H9 (cell line): ENCODE measurements around the gene THSD4. TPM values are rescaled to one million over a fixed set of nuclear protein-coding genes. Genes with fewer than 3 reads are reported as not detected.

Experiments used
- DNase-seq: peaks from one replicate; pipeline ENCODE4 v3.0.0-alpha.2; 2017
- H2AFZ ChIP-seq: one replicate; pipeline ENCODE4 v1.6.1; 2013; ENCODE audit warnings: mild to moderate bottlenecking, low read length, control low read depth, moderate library complexity
- H2AK5ac ChIP-seq: 2 replicates; pipeline ENCODE4 v1.6.1; 2013; ENCODE audit warnings: low read length, control low read depth, mixed read lengths; ENCODE audit not compliant: insufficient read length
- H2BK120ac ChIP-seq: one replicate; pipeline ENCODE4 v1.6.1; 2013; ENCODE audit warnings: low read depth, mild to moderate bottlenecking, low read length, control low read depth, inconsistent platforms; ENCODE audit not compliant: poor library complexity, severe bottlenecking
- H2BK12ac ChIP-seq: 2 replicates; pipeline ENCODE4 v1.6.1; 2013; ENCODE audit warnings: low read length, control low read depth, mixed read lengths, low read depth; ENCODE audit not compliant: insufficient read length
- H2BK15ac ChIP-seq: 2 replicates; pipeline ENCODE4 v1.6.1; 2013; ENCODE audit warnings: low read depth, low read length, control low read depth
- H2BK20ac ChIP-seq: one replicate; pipeline ENCODE4 v1.6.1; 2013; ENCODE audit warnings: low read depth, mild to moderate bottlenecking, low read length, control low read depth, inconsistent platforms; ENCODE audit not compliant: poor library complexity, severe bottlenecking
- H2BK5ac ChIP-seq: 2 replicates; pipeline ENCODE4 v1.6.1; 2013; ENCODE audit warnings: low read length, control low read depth, mixed read lengths; ENCODE audit not compliant: insufficient read length
- H3K14ac ChIP-seq: 2 replicates; pipeline ENCODE4 v1.6.1; 2013; ENCODE audit warnings: low read length, control low read depth; ENCODE audit not compliant: insufficient read depth
- H3K18ac ChIP-seq: 2 replicates; pipeline ENCODE4 v1.6.1; 2013; ENCODE audit warnings: low read depth, mild to moderate bottlenecking, mixed read lengths, low read length, control low read depth; ENCODE audit not compliant: insufficient read length
- H3K23ac ChIP-seq: 2 replicates; pipeline ENCODE4 v1.6.1; 2013; ENCODE audit warnings: low read length, control low read depth, mixed read lengths, low read depth; ENCODE audit not compliant: insufficient read length
- H3K23me2 ChIP-seq: 2 replicates; pipeline ENCODE4 v1.6.1; 2013; ENCODE audit warnings: low read depth, mild to moderate bottlenecking, mixed read lengths, low read length, control low read depth; ENCODE audit not compliant: insufficient read length, poor library complexity, severe bottlenecking
- H3K27ac ChIP-seq: 2 replicates; pipeline ENCODE4 v1.5.1; 2013; ENCODE audit warnings: low read length, control low read depth, mixed read lengths, low read depth; ENCODE audit not compliant: insufficient read length
- H3K27me3 ChIP-seq: 2 replicates; pipeline ENCODE4 v1.6.1; 2013; ENCODE audit warnings: low read length, control low read depth, inconsistent platforms; ENCODE audit not compliant: insufficient read depth
- H3K4ac ChIP-seq: 2 replicates; pipeline ENCODE4 v1.6.1; 2013; ENCODE audit warnings: low read depth, mild to moderate bottlenecking, control low read depth, inconsistent platforms, low read length, moderate library complexity
- H3K4me1 ChIP-seq: 2 replicates; pipeline ENCODE4 v1.6.1; 2013; ENCODE audit warnings: low read length, control low read depth, inconsistent platforms; ENCODE audit not compliant: insufficient read depth
- H3K4me2 ChIP-seq: 2 replicates; pipeline ENCODE4 v1.6.1; 2013; ENCODE audit warnings: low read length, control low read depth, mixed read lengths; ENCODE audit not compliant: insufficient read length, insufficient read depth
- H3K56ac ChIP-seq: 2 replicates; pipeline ENCODE4 v1.6.1; 2013; ENCODE audit warnings: low read depth, mild to moderate bottlenecking, mixed read lengths, low read length, control low read depth; ENCODE audit not compliant: insufficient read length
- H3K79me1 ChIP-seq: 2 replicates; pipeline ENCODE4 v1.6.1; 2013; ENCODE audit warnings: low read depth, mild to moderate bottlenecking, moderate library complexity, low read length, control low read depth, inconsistent platforms; ENCODE audit not compliant: insufficient read depth, poor library complexity, severe bottlenecking
- H3K79me2 ChIP-seq: 2 replicates; pipeline ENCODE4 v1.6.1; 2013; ENCODE audit warnings: low read length, control low read depth, inconsistent platforms; ENCODE audit not compliant: insufficient read depth
- H3K9ac ChIP-seq: 2 replicates; pipeline ENCODE4 v1.6.1; 2013; ENCODE audit warnings: low read length, control low read depth, mixed read lengths; ENCODE audit not compliant: insufficient read length; ENCODE audit errors: extremely low read depth
- H3K9me3 ChIP-seq: one replicate; pipeline ENCODE4 v1.6.1; 2013; ENCODE audit warnings: low read depth, low read length, inconsistent platforms; ENCODE audit not compliant: control insufficient read depth
- H3T11ph ChIP-seq: one replicate; pipeline ENCODE4 v1.6.1; 2013; ENCODE audit warnings: mild to moderate bottlenecking, low read length, control low read depth, inconsistent platforms
- H4K20me1 ChIP-seq: one replicate; pipeline ENCODE4 v1.6.1; 2013; ENCODE audit not compliant: control insufficient read depth, insufficient read length, insufficient read depth
- H4K5ac ChIP-seq: 2 replicates; pipeline ENCODE4 v1.6.1; 2013; ENCODE audit warnings: low read depth, mild to moderate bottlenecking, mixed read lengths, low read length, control low read depth; ENCODE audit not compliant: insufficient read length
- H4K8ac ChIP-seq: replicated peaks from 2 replicates; pipeline ENCODE4 v1.6.1; 2013; ENCODE audit warnings: low read length, control low read depth, mixed read lengths, low read depth; ENCODE audit not compliant: insufficient read length
- H4K91ac ChIP-seq: 2 replicates; pipeline ENCODE4 v1.6.1; 2013; ENCODE audit warnings: low read depth, mild to moderate bottlenecking, moderate library complexity, mixed read lengths, low read length, control low read depth; ENCODE audit not compliant: insufficient read length
- H3K27ac Mint-ChIP-seq, 3 experiments: 2 replicates in 2 of 3; 3 replicates in 1 of 3; pipeline ENCODE4 v1.8.0; 2020 to 2021; ENCODE audit warnings: mixed read lengths in 3 of 3, mild to moderate bottlenecking in 1 of 3, moderate library complexity in 1 of 3
- H3K27me3 Mint-ChIP-seq: 2 replicates; pipeline ENCODE4 v1.8.0; 2021; ENCODE audit warnings: low read depth, mild to moderate bottlenecking, moderate library complexity, mixed read lengths
- H3K36me3 Mint-ChIP-seq, 3 experiments: 2 replicates in 2 of 3; 3 replicates in 1 of 3; pipeline ENCODE4 v1.8.0; 2020 to 2021; ENCODE audit warnings: low read depth in 3 of 3, mixed read lengths in 3 of 3; ENCODE audit not compliant: insufficient read depth in 1 of 3
- H3K4me1 Mint-ChIP-seq, 2 experiments: 2 replicates each; pipeline ENCODE4 v1.8.0; 2020; ENCODE audit warnings: mixed read lengths in 2 of 2
- H3K4me3 Mint-ChIP-seq, 2 experiments: 2 replicates in 1 of 2; 3 replicates in 1 of 2; pipeline ENCODE4 v1.8.0; 2020 to 2021; ENCODE audit warnings: mild to moderate bottlenecking in 2 of 2, mixed read lengths in 2 of 2, moderate library complexity in 1 of 2
- H3K9me3 Mint-ChIP-seq, 2 experiments: 2 replicates in 1 of 2; 3 replicates in 1 of 2; pipeline ENCODE4 v1.8.0; 2020; ENCODE audit warnings: mild to moderate bottlenecking in 2 of 2, mixed read lengths in 2 of 2, moderate library complexity in 1 of 2
- WGBS: extraction: QIAGEN DNeasy Blood & Tissue Kit; methylation state at CpG from one replicate; pipeline ENCODE4 v1.1.7; 2013; ENCODE audit warnings: missing lambda C conversion rate, low lambda C conversion rate, mixed read lengths; ENCODE audit not compliant: insufficient read length; ENCODE audit errors: extremely low coverage; 5-methylcytosine and 5-hydroxymethylcytosine counted together
- total RNA-seq: library from RNA; stranded (reverse); gene quantifications from 2 replicates; pipeline ENCODE4 v1.2.1, GENCODE V29; 2021
- TF ChIP-seq, protein P1 (sequence below): fragments of 200-600 bp; sonication (generic); conservative IDR thresholded peaks from 3 replicates; pipeline ENCODE4 v1.8.0; 2021; ENCODE audit warnings: antibody characterized with exemption, mild to moderate bottlenecking

Gene THSD4
- total RNA-seq, 1 experiment from 2014 or later, result 5.5 TPM

- Histone ChIP-seq H3K4ac (no peak overlapping the region), H4K5ac (no peak overlapping the region), H3K56ac (no peak overlapping the region), H3K27ac (no peak overlapping the region), H2AFZ (no peak overlapping the region), H3K79me1 (no peaks in the 10 kb centered on the region), H4K91ac (no peak overlapping the region), H3K18ac (no peak overlapping the region), H4K8ac (no peak overlapping the region), H2BK5ac (no peak overlapping the region), H2AK5ac (no peak overlapping the region), H2BK15ac (no peak overlapping the region), H3K14ac (no peak overlapping the region), H2BK120ac (no peak overlapping the region), H3K23ac (no peak overlapping the region), H3K27me3 (no peaks in the 10 kb centered on the region), H4K20me1 (no peaks in the 10 kb centered on the region), H3K9me3 (no peaks in the 10 kb centered on the region), H3T11ph (no peak overlapping the region), H3K4me2 (no peak overlapping the region), H3K4me1 (no peaks in the 10 kb centered on the region), H2BK20ac (no peak overlapping the region), H3K79me2 (no peaks in the 10 kb centered on the region), H3K9ac (no peak overlapping the region), H3K23me2 (no peaks in the 10 kb centered on the region), H2BK12ac (no peak overlapping the region)
- WGBS, result no CpG with 5 or more reads among the region's 3 CpGs
- Mint-ChIP-seq H3K9me3 (no peaks in the 10 kb centered on the region; a peak in 1 of 5 replicates), H3K27me3 (no peaks in the 10 kb centered on the region), H3K27ac (no peak overlapping the region), H3K4me1 (peaks cover 6 to 7% of the 10 kb centered on the region in 2 experiments; a peak in 3 of 4 replicates), H3K4me3 (no peak overlapping the region), H3K36me3 (peaks cover 0 to 4% (median 0%) of the 10 kb centered on the region in 3 experiments; a peak in 1 of 7 replicates)
- no peak for DNase-seq
- TF ChIP-seq, protein P1, sequence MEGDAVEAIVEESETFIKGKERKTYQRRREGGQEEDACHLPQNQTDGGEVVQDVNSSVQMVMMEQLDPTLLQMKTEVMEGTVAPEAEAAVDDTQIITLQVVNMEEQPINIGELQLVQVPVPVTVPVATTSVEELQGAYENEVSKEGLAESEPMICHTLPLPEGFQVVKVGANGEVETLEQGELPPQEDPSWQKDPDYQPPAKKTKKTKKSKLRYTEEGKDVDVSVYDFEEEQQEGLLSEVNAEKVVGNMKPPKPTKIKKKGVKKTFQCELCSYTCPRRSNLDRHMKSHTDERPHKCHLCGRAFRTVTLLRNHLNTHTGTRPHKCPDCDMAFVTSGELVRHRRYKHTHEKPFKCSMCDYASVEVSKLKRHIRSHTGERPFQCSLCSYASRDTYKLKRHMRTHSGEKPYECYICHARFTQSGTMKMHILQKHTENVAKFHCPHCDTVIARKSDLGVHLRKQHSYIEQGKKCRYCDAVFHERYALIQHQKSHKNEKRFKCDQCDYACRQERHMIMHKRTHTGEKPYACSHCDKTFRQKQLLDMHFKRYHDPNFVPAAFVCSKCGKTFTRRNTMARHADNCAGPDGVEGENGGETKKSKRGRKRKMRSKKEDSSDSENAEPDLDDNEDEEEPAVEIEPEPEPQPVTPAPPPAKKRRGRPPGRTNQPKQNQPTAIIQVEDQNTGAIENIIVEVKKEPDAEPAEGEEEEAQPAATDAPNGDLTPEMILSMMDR, result no peak
Observed at GRCh38 chr15:71295603-71296314, 180.5 kb downstream of the THSD4 start.
